ENCODE data around the gene ATP6V0E2.

DNA sequence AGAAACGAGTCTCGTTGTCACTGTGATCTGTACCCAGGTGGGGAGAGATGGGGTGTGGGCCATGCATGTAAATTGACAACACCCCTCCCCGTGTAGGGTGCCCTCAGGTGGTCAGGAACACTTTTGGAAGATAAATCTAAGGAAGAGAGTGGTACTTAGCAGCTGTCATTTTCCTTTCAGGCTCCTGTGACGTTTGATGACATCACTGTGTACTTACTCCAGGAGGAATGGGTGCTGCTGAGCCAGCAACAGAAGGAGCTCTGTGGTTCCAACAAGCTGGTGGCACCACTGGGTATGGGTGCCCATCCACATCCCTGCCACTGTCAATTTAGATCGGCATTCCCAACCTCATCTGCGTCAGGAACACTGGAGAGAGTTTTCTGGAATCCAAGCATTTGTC lies 29.3 kb upstream of the ATP6V0E2 start:
- TF ChIP-seq, protein P1, sequence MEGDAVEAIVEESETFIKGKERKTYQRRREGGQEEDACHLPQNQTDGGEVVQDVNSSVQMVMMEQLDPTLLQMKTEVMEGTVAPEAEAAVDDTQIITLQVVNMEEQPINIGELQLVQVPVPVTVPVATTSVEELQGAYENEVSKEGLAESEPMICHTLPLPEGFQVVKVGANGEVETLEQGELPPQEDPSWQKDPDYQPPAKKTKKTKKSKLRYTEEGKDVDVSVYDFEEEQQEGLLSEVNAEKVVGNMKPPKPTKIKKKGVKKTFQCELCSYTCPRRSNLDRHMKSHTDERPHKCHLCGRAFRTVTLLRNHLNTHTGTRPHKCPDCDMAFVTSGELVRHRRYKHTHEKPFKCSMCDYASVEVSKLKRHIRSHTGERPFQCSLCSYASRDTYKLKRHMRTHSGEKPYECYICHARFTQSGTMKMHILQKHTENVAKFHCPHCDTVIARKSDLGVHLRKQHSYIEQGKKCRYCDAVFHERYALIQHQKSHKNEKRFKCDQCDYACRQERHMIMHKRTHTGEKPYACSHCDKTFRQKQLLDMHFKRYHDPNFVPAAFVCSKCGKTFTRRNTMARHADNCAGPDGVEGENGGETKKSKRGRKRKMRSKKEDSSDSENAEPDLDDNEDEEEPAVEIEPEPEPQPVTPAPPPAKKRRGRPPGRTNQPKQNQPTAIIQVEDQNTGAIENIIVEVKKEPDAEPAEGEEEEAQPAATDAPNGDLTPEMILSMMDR (IDR thresholded peaks at IDR 0.05; ENCODE audit: low read length), result no peak
- no peak for TF ChIP-seq EZH2 (optimal IDR thresholded peaks at IDR 0.05; ENCODE audit: low read depth, low read length)

All from MM.1S (cell line).